Fibroblast of villous mesenchyme (primary cell): ENCODE data around the gene COX15. TPM values are rescaled to one million over a fixed set of nuclear protein-coding genes. Genes with fewer than 3 reads are reported as not detected.

ENCODE experiments used
- DNase-seq: peaks from one replicate; pipeline ENCODE4 v3.0.0-alpha.2; 2010; ENCODE audit warnings: low read depth
- H3K4me3 ChIP-seq: 2 replicates; pipeline ENCODE4 v1.5.1; 2011; ENCODE audit warnings: low read depth, mild to moderate bottlenecking, low read length
- CTCF ChIP-seq: IDR thresholded peaks from 2 replicates; pipeline ENCODE4 v1.5.1; 2012; ENCODE audit warnings: low read depth, mild to moderate bottlenecking, low read length; ENCODE audit not compliant: insufficient read depth
- total RNA-seq: library from RNA; depleted of rRNA; stranded (reverse); fragments of >200 nt; gene quantifications from 2 replicates; pipeline ENCODE4 v1.2.3, GENCODE V29; 2012

Gene COX15
- total RNA-seq, 1 donor, result 54.0 TPM

GRCh38 chr10:99720387-99720786 is 11.5 kb downstream of the COX15 start:
- no peak for DNase-seq
- H3K4me3 ChIP-seq, result no peak overlapping the region
- TF ChIP-seq CTCF, result no peak

GRCh38 chr10:99714446-99714845 is 17.5 kb downstream of the COX15 start:
- H3K4me3 ChIP-seq, result no peak overlapping the region
- no peak for DNase-seq
- TF ChIP-seq CTCF, result no peak

- TF ChIP-seq CTCF, result peak; percentile 67
- no peak overlapping the region for H3K4me3 ChIP-seq
- peak; percentile 77 for DNase-seq
Measured at GRCh38 chr10:99711129-99711719, 20.7 kb downstream of the COX15 start.

GRCh38 chr10:99709480-99710229 is 22.3 kb downstream of the COX15 start:
- no peak for TF ChIP-seq CTCF
- no peak overlapping the region for H3K4me3 ChIP-seq
- peak; percentile 53 for DNase-seq

GRCh38 chr10:99708428-99709012 is 23.4 kb downstream of the COX15 start:
- DNase-seq, result peak; percentile 86
- no peak for TF ChIP-seq CTCF
- no peak overlapping the region for H3K4me3 ChIP-seq

GRCh38 chr10:99700649-99701048 is 31.3 kb downstream of the COX15 start:
- DNase-seq, result no peak
- no peak overlapping the region for H3K4me3 ChIP-seq
- TF ChIP-seq CTCF, result no peak
